Right ventricle myocardium superior (tissue), 1 donor: ENCODE measurements around the gene NDRG2. TPM values are rescaled to one million over a fixed set of nuclear protein-coding genes. Genes with fewer than 3 reads are reported as not detected.
"Not testable (repeated sequence)": the region's sequence is repeated elsewhere in the genome, so short reads cannot be mapped to it uniquely, and the experiment has no call there.

Source experiments
- ATAC-seq: fragments of 200-7000 bp; cut with Tn5 transposase; one replicate; pipeline ENCODE4 v1.9.1; 2020; ENCODE audit warnings: mild to moderate bottlenecking; ENCODE audit not compliant: poor library complexity
- DNase-seq: peaks from one replicate; pipeline ENCODE4 v3.0.0-alpha.2; 2020
- intact Hi-C: fragments of 100-400 bp; cut with DNase I; formaldehyde crosslinking; loops from one replicate; pipeline ENCODE4 v1.11.2; 2022
- total RNA-seq: library from RNA; stranded (reverse); fragmentation: NEBNext Ultra II Directional; extraction: Animal tissue kit (Norgen Biotek cat#: 25700); gene quantifications from one replicate; pipeline ENCODE4 v1.2.1, GENCODE V29; 2021
- donor health status: DM: no; HTN: yes; CAD: no; lungs with severe emphysema.

Gene NDRG2
- total RNA-seq, 1 donor from 2014 or later: 327 TPM

DNA sequence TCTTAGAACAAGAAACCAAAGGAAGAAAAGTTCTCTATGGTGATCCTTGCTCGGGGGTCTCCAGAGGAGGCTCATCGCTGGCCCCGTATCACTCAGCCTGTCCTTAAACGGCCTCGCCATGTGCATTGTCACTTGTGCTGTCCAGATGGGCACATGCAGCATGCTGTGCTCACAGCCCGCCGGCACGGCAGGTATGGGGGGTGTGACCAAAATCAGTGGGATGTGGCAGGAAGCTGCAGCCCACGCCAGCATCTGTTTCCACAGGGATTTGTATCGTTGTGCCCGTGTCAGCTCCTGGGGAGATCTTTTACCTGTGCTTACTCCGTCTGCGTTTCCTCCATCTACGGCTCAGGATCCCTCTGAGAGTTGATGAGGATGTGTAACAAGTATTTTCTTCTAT, 28.3 kb downstream of the NDRG2 start:
- intact Hi-C loops: no loop called here
- ATAC-seq (no peak), DNase-seq (no peak)

DNA sequence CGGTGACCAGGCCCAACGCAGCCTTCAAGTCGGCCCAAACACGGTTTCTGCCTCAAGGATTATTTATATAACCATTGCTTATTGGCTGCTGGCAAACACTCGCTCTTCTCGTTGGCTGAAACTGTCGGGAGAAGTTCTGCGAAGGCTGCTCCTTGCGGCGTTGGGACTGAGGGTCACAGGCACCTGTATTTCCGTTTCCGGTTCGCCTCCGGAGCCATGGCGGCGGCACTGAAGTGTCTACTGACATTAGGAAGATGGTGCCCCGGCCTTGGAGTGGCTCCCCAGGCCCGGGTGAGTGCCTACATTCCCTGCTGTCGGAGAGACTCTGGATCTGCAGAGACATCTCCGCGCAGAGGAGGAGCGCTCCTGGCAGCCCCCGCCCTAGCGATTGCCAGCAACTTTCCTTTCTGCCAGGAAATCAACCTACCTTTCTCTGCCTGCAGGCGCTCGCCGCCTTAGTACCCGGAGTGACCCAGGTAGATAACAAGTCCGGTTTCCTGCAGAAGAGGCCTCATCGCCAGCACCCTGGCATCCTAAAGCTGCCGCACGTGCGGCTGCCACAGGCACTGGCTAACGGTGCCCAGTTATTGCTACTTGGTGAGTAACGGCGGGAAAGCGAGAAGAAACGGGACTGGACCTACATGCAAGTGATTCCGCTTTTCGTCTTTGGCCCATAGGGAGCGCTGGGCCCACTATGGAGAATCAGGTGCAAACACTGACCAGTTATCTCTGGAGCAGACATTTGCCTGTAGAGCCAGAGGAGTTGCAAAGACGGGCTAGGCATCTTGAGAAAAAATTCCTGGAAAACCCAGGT, 34.9 kb downstream of the NDRG2 start, which contains the start of gene METTL17:
TSS of gene METTL17 (plus strand) at position 194 of the 814 bp plus-strand sequence. CDS start at position 217, 23 bp downstream.
- ATAC-seq (peak; percentile 95), DNase-seq (peak; percentile 93)
- intact Hi-C loops: no loop called here

DNA sequence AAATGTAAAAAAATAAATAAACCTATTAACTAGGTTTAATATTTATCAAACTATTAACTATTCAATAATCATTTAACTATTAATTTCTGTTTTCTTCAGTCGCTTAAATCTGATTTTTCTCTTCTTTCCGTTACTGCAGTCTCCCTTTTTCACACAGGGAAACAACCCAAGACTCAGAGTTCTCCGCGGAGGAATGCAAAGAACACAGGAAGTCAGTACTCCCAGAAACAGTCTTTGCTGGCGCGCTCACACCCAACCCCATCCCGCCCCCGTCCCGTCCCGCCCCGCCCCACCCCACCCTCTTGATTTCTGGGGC, 35.4 kb downstream of the NDRG2 start:
- intact Hi-C loops: no loop called here
- ATAC-seq (no peak), DNase-seq (no peak)

DNA sequence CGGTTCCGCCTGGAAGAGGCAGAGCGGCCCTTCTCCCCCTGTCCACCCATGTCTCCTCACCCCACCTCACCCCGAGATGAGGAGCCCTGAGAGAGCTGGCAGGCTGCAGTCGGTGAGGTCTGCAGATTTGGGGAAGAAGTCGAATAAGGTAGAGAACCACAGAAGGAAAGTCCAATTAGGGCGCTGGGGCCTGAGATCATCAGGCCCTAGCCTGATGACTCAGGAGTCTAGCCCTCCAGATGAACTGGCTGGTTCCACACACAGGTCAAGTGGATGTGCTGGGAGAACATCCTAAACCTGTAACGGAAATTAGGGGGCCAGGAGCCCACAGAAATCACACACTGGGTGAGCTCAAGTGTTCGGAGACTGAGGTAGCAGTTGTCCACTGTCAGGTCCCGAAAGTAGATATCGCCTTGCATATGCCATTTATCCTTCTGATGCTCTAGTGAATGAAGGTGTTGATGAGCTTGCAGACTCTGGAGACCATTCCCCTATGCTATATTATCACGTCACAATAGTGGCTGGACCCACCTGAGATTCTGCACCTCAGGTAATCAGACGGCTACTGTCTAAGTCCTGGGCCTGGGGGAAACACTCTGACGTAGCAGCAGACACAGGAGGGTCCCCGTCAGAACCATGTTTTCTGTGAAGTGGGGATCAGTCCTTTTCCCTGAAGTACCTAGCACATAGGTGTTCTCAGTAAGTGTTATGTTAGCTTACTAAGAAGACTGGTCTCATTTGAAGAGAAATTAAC, 36.0 kb downstream of the NDRG2 start:
- DNase-seq (no peak), ATAC-seq (no peak)
- intact Hi-C loops: no loop called here

DNA sequence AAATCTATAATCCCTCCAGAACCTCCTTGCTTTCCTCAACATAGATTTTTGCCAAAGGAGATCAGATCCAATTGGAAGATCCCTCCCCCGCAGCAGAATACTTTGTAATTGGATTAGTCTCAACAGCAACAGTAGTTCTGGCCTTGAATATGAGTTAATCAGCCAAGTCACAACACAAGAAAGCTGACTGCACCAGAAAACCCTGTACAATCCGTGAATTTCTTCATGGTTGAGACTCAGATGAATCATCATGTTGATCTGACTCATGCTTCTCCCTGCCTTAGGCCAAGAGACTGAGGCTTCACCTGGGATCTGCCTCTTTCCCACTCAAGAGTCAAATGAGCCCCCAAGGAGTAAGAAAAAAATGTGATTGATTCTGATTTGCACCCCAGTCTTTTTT, 38.0 kb downstream of the NDRG2 start:
- DNase-seq (no peak), ATAC-seq (peak; percentile 22)

DNA sequence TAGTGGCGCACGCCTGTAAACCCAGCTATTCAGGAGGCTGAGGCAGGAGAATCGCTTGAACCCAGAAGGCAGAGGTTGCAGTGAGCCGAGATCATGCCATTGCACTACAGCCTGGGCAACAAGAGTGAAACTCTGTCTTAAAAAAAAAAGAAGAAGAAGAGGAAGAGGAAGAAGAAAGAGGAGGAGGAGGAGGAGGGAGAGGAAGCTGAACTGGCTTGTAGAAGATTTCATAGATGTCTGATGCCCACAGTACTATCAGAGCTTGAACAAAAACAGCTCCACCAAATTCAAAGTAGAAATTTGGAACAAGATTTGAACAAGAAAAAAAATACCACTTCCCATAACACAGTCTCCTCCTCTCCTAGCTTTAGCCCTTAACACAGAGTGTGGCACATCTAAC, 39.2 kb downstream of the NDRG2 start:
- DNase-seq, ATAC-seq, intact Hi-C loops: not testable (repeated sequence)

More for the DNA sequence above, 38.0 kb downstream of the NDRG2 start:
- intact Hi-C loops: no loop called here

DNA sequence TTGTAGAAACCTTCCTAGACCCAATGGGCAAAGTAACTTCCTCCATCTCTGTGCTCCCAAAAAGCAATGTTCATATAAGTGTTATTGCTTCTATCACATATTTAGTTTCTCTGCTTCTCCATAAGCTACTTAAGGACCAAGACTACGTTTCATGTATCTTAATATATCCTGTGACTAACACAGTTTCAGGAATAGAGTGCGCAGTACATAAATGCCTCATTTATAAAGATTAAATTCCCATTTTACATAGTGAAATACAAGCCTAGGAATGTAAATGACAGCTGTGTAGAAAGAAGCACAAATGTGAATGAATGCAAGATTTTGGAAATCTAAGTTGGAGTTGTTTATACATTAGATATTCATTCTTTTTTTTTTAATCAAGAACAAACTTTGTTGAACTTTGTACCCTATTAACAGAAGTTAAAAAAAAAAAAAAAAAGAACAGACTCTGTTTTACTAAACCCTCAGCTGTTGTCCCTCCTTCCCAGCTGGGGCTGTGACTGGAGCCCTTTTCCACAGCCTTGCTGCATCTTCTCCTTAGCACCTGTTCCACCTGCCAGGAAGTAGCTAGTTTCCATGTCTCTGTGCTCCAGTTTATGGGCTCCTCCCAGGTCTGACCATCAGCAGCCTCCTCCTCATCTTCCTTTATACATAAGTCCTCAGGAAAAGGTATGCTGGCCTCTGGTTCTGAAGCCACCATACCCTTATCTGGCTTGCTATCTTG, 42.1 kb downstream of the NDRG2 start:
- intact Hi-C loops: no loop called here
- ATAC-seq: no peak
- DNase-seq: no peak

DNA sequence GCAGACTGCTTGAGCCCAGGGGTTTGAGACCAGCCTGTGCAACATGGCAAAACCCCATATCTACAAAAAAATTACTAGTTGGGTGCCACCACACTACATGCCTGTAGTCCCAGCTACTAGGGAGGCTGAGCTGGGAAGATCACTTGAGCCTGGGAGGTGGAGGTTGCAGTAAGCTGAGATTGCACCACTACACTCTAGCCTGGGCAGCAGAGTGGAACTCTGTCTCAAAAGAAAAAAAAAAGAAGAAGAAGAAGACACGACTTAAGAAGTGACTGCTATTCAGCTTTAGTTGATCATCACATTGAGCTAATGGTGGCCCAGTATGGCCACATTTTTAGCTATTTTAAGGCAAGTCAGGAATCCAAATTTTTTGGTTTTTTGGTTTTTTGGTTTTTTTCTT, 44.0 kb downstream of the NDRG2 start:
- intact Hi-C loops: no loop called here
- no peak for ATAC-seq
- DNase-seq: no peak

DNA sequence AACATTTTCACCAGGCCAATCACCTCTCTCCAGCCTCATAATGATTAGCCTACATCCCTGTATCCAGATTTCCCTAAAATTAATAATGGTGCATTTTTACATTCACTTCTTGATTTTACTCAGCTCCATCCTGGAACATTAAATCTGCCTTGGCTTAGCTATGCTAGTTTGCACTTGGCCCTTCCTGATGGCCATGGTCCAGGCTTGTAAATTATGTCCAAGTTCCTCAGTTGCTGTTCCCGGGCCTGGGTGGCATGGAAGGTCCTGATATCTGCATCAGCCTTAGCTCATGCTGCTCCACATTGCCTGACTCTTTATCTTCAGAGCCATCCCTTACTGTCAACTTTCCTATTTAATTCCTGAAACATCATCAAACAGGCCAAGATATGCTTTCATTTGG, 46.2 kb downstream of the NDRG2 start:
- ATAC-seq (no peak), DNase-seq (no peak)
- intact Hi-C loops: loop anchor here (10.0 kb wide), 1 partner anchor 284 kb away; no protein-coding TSS in a partner anchor

DNA sequence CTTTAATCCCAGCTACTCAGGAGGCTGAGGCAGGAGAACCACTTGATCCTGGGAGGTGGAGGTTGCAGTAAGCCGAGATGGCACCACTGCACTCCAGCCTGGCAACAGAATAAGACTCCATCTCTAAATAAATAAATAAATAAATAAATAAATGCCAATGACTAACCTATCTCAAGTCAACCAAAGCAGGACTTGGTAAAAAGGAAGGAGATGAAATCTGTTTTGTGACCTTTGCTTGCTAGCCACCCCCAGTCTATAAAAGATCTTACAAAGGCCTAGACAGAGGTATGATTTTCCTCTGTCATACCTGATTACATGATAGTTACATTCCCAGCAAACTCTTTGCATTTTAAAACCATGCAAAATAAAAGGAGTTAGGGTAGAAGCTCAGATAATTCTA, 48.6 kb downstream of the NDRG2 start:
- ATAC-seq: no peak
- no peak for DNase-seq
- intact Hi-C loops: loop anchor here (10.0 kb wide), 1 partner anchor 281 kb away; no protein-coding TSS in a partner anchor

DNA sequence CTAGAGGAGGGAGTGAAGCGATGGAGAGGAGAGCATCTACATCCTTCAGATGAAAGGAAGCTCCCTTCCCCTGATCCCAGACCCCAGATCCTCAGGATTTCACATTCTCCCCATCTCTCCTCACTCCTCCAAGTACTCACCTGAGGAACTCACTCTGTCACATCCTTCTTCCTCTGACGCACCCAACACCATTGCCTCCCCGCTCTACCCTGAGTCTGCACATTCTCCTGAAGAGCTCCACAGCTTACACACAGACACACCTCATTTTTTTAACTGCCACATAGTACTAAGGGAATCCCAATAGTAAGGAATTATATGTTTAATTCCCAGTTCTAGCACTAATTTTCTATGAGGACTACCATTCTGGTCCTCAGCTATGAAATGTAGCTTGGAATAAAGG, 51.4 kb downstream of the NDRG2 start:
- ATAC-seq: no peak
- intact Hi-C loops: loop anchor here (10.0 kb wide), 1 partner anchor 279 kb away; no protein-coding TSS in a partner anchor
- DNase-seq: no peak

DNA sequence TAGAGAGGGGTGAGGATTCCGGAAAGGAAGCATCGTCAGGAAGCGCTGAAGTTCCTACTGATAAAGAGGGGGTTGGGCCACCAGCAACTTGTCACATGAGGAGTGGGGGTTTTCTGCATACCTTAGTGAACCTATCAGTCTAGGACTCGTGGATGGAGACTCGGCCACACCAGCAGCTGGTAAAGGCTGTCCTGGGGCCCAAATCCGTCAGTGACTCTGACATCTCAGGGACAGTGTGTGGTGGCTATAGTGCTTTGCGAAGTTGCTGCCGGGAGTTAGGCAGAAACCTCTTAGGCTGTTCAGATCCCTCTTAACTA, 53.2 kb downstream of the NDRG2 start:
- DNase-seq (no peak), ATAC-seq (peak; percentile 47)
- intact Hi-C loops: loop anchor here (10.0 kb wide), 1 partner anchor 277 kb away; no protein-coding TSS in a partner anchor

DNA sequence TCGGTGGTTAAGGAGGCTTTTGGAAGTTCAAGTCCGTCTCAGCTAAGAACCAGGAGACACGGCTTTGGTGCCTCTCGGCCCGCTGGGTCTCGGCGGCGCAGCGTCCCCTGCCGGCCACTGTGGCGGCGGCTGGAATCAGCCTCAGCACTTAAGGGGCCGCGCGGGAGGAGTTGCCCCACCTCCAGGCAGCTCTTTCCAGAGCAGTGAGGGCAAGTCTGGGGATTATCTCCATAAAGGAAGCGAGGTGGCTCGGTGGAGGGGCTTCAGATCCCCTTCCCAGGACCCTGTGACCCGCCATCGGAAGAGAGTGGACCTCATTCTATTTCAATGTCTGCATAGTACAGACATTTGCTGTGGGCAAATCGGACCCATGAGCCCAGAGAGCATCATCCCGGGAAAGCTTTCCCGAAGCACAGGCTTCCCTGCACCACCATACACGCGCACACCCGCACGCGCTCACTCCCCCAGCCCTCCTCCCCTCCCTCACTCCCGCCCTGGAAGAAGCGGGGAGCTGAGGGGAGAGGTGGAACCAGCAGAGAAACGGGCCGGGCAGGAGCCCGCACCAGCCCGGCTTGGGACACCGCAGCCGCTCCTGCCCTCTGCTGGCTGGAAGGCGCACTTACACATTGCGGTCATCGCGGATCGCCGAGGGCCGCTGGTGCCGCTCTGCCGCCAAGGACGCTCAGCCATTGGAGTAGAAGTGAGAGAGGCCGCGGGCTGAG, 53.7 kb downstream of the NDRG2 start:
- intact Hi-C loops: loop anchor here (10.0 kb wide), 1 partner anchor 276 kb away; no protein-coding TSS in a partner anchor
- DNase-seq (peak; percentile 91), ATAC-seq (peak; percentile 99)

DNA sequence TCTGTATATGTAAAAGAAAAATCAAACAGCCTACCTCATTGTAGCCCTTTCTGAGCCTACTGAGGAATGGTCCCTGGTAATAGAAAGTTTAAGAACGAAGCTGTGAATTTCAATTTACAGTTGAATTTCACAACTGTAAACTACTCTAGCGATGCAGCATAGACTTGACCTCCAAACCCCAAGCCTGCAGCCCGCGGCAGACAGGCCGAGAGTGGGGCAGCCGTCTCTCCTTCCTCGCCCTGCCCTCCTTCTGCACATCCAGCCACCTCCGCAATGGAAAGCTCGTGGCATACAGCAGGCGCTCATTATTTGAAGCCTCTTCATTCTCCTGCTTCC, 54.2 kb downstream of the NDRG2 start:
- intact Hi-C loops: loop anchor here (10.0 kb wide), 1 partner anchor 276 kb away; no protein-coding TSS in a partner anchor
- DNase-seq (no peak), ATAC-seq (peak; percentile 36)

DNA sequence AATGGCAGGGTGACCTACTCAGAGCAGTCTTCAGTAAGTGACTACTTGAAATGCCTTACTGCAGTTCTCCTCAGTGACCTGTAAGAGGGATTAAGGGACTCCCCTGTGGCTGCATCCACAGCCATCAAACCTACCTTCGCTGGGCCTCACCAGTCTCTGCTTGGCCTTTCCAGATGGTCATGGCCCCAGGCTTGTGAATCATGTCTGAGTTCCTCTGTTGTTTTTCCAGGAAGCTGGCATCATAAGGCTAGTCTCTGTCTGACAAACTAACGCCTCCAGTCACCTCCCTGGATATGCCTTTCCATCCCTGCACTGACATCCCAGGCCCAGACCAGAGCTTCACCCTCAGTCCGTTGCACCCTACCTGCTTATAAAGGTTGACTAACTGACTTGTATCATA, 55.5 kb downstream of the NDRG2 start:
- no peak for ATAC-seq
- intact Hi-C loops: no loop called here
- DNase-seq: no peak
